GM12878 (cell line): ENCODE measurements around the gene SHC2. TPM values are rescaled to one million over a fixed set of nuclear protein-coding genes. Genes with fewer than 3 reads are reported as not detected.

Experiments used
- ATAC-seq: fragments of 200-7000 bp; cut with Tn5 transposase; 3 replicates; pipeline ENCODE4 v1.9.1; 2020; ENCODE audit warnings: mild to moderate bottlenecking, moderate library complexity
- BruUV-seq: library from RNA; stranded (reverse); fragments of 400-500 nt; replicated peaks from 2 replicates; lab custom pipeline; 2021; lab: Mats Ljungman, UMichigan
- CTCF ChIA-PET: fragments of 300-600 bp; sonication (Branson Sonifier 250); formaldehyde crosslinking; extraction: SDS; loops from one replicate; lab custom pipeline; 2021; ENCODE audit warnings: inconsistent platforms; lab: Yijun Ruan, JAX
- POLR2A ChIA-PET: fragments of 350-600 bp; formaldehyde crosslinking; extraction: SDS; loops from one replicate; lab custom pipeline; 2021; ENCODE audit warnings: inconsistent platforms; lab: Charles Lee
- RAD21 ChIA-PET: fragments of 300-600 bp; sonication (Branson Sonifier 250); formaldehyde crosslinking; loops from one replicate; lab custom pipeline; 2023; ENCODE audit warnings: antibody characterized with exemption; ENCODE audit not compliant: unreplicated experiment; lab: Charles Lee
- SMC1A ChIA-PET: fragments of 300-600 bp; sonication (Branson Sonifier 250); formaldehyde crosslinking; loops from one replicate; lab custom pipeline; 2023; ENCODE audit not compliant: unreplicated experiment, uncharacterized antibody; lab: Charles Lee
- DNase-seq: peaks from one replicate; pipeline ENCODE4 v3.0.0-alpha.2; 2011; ENCODE audit warnings: low read depth, low spot score
- FAIRE-seq: peaks from 3 replicates; lab custom pipeline; 2011; peaks lifted over from hg19 to GRCh38; lab: Jason Lieb, UNC
- H2AFZ ChIP-seq: 2 replicates; pipeline ENCODE4 v1.6.0; 2011; ENCODE audit warnings: low read depth, low read length, control low read depth; ENCODE audit not compliant: control insufficient read depth
- H3K27ac ChIP-seq: 2 replicates; pipeline ENCODE4 v1.5.1; 2011; ENCODE audit warnings: control low read depth; ENCODE audit not compliant: control insufficient read depth, insufficient read depth
- H3K27me3 ChIP-seq, 2 experiments: replicated peaks in 1 of 2; 2 replicates each; pipeline versions ENCODE4 v1.6.0 to v1.6.1; 2011; ENCODE audit warnings: low read length in 1 of 2; ENCODE audit not compliant: control insufficient read depth in 2 of 2, insufficient read depth in 2 of 2
- H3K36me3 ChIP-seq, 2 experiments: 2 replicates each; pipeline ENCODE4 v1.5.1; 2011; ENCODE audit warnings: low read length in 1 of 2; ENCODE audit not compliant: control insufficient read depth in 2 of 2, insufficient read depth in 2 of 2
- H3K4me1 ChIP-seq: 2 replicates; pipeline ENCODE4 v1.6.1; 2011; ENCODE audit warnings: mild to moderate bottlenecking, low read length, moderate library complexity, mixed read lengths; ENCODE audit not compliant: control insufficient read depth, insufficient read depth
- H3K4me2 ChIP-seq: 2 replicates; pipeline ENCODE4 v1.6.0; 2011; ENCODE audit warnings: control low read depth; ENCODE audit not compliant: control insufficient read depth, insufficient read depth
- H3K4me3 ChIP-seq: fragments of 200-600 bp; sonication (generic); 2 replicates; pipeline ENCODE4 v1.5.1; 2016
- H3K79me2 ChIP-seq: 2 replicates; pipeline ENCODE4 v1.6.0; 2011; ENCODE audit warnings: low read length; ENCODE audit not compliant: control insufficient read depth, insufficient read depth
- H3K9ac ChIP-seq: 2 replicates; pipeline ENCODE4 v1.8.0; 2011; ENCODE audit warnings: low read length, control low read depth, mixed read lengths; ENCODE audit not compliant: control insufficient read depth, insufficient read depth
- H3K9me3 ChIP-seq: replicated peaks from 3 replicates; pipeline ENCODE4 v1.5.1; 2011; ENCODE audit warnings: mild to moderate bottlenecking, low read length; ENCODE audit not compliant: control insufficient read depth, insufficient read depth
- H4K20me1 ChIP-seq: 2 replicates; pipeline ENCODE4 v1.6.0; 2011; ENCODE audit not compliant: control insufficient read depth, insufficient read depth
- IKZF1 ChIP-seq: fragments of 450-650 bp; conservative IDR thresholded peaks from 2 replicates; pipeline ENCODE4 v1.6.1; 2017; ENCODE audit warnings: antibody characterized with exemption, mild to moderate bottlenecking
- MEF2A ChIP-seq: IDR thresholded peaks from 2 replicates; pipeline ENCODE4 v1.6.1; 2011; ENCODE audit warnings: low read depth, mild to moderate bottlenecking, low read length, moderate library complexity; ENCODE audit not compliant: insufficient read depth
- RAD21 ChIP-seq: IDR thresholded peaks from 2 replicates; pipeline ENCODE4 v1.6.1; 2011; ENCODE audit warnings: mild to moderate bottlenecking, low read depth, low read length, moderate library complexity; ENCODE audit not compliant: insufficient read depth
- RCOR1 ChIP-seq: conservative IDR thresholded peaks from 2 replicates; pipeline ENCODE4 v1.6.1; 2012; ENCODE audit warnings: low read depth, low read length, improper control_type of control experiment
- RELA ChIP-seq: fragments of 450-650 bp; IDR thresholded peaks from 2 replicates; pipeline ENCODE4 v1.8.0; 2014; ENCODE audit warnings: borderline replicate concordance; ENCODE audit not compliant: partially characterized antibody
- WGBS: methylation state at CpG from one replicate; pipeline ENCODE4 v1.1.6; 2016; ENCODE audit warnings: low lambda C conversion rate; ENCODE audit not compliant: insufficient replicate concordance, insufficient coverage; ENCODE audit errors: missing lambda C conversion rate; 5-methylcytosine and 5-hydroxymethylcytosine counted together
- in situ Hi-C: fragments of 300-500 bp; cut with MboI; formaldehyde crosslinking; loops from 9 replicates; pipeline ENCODE4 v1.14.3; 2018; ENCODE audit warnings: mixed read lengths
- intact Hi-C: fragments of 100-400 bp; cut with micrococcal nuclease; formaldehyde crosslinking; loops from one replicate; pipeline ENCODE4 v1.14.2; 2022; ENCODE audit not compliant: unreplicated experiment
- polyA plus RNA-seq, 11 experiments: library from polyadenylated mRNA; depleted of rRNA in 4 of 11; unstranded in 6 of 11; stranded (reverse) in 5 of 11; fragments of >200 nt; fragmentation: Nextera tagmentation in 4 of 11; fragmentation: Illumina TruSeq in 1 of 11; extraction: Ambion mirVana in 4 of 11; extraction: Trizol in 1 of 11; gene quantifications; 1 replicate in 1 of 11; 2 replicates in 10 of 11; pipeline versions ENCODE4 v1.2.1 to v1.2.3, GENCODE V29; 2011 to 2016; ENCODE audit warnings: inconsistent platforms in 2 of 11, missing spikeins in 2 of 11, low read depth in 1 of 11
- total RNA-seq, 4 experiments: library from RNA; depleted of rRNA in 3 of 4; stranded (reverse); fragments of >200 nt in 3 of 4; fragmentation: Illumina TruSeq in 1 of 4; extraction: Trizol in 1 of 4; gene quantifications; 2 replicates each; pipeline versions ENCODE4 v1.2.1 to v1.2.3, GENCODE V29; 2013 to 2021
- TF ChIP-seq, protein P1 (sequence below): fragments of 150-350 bp; IDR thresholded peaks from 2 replicates; pipeline ENCODE4 v1.6.1; 2016; ENCODE audit warnings: low read depth, low read length
- TF ChIP-seq, protein P2 (sequence below): IDR thresholded peaks from 2 replicates; pipeline ENCODE4 v1.6.1; 2011; ENCODE audit warnings: low read depth, mild to moderate bottlenecking, low read length, moderate library complexity, borderline replicate concordance; ENCODE audit errors: extremely low read depth

Gene SHC2
- total and polyA plus RNA-seq, 10 of the 15 experiments (the other 5 are each of a cell fraction or from before 2014, with no cell fraction given), result 0.08 TPM; not detected in 9

DNA sequence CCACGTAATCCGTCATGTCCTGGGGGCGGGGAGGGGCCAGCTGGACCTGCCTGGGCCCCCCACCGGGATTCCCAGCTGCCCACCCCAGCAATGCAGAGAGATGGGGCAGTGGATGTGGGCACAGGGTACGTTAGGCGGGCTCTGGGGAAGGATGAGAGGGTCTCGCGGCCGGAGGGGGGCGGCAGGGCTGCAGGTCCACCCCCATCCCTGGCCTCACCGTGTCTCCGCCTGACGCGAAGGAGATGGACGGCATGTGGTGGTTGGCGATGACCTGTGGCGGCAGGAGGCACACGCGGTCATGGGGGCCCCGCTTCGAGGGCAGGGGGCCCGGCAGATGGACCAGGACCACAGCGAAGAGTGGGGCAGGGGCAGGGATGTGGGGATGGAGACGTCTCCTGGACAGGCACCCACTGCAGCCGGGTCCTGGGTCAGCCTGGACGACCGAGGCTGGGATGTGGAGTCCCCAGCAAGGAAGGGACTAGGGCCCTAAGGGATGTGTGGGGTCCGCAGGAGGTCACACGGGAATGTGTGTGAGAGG, 24.4 kb downstream of the SHC2 start:
- POLR2A ChIA-PET, result no interaction called here

DNA sequence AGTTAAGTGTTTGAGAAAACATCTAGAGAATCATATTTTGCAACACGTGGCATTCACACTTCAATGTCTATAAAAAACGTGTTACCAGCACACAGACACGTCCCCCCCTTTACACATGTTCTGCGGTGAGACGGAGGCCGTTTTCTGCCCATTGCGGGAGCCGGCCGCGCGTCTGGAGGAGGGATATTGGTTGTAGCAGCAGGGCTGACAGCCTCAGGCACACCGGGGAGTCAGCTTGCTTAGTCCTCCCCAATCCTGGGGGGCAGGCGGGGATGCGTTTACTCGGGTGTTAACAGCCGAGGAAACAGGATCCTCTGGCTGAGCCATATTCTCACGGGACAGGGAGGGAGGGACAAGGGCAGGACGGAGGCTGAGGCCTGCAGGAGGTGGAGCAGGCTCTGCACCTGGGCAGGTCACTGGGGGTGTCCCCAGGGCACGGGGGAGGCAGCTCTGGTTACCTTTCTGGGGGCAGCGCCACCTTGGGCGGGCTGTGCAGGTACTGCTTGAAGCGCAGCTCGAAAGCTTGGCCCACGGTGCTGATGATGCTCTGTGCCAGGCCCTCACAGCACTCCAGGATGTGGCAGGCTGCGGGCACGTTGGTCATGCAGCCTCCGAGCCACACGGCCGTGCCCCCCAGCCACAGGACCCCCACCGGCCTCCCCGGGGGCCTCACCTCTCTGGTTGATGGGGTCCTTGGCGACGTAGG, 25.0 kb downstream of the SHC2 start:
- POLR2A ChIA-PET, result interaction anchor here (0.6 kb wide), 1 partner anchor 91 kb away, joined by 5 read pairs; no protein-coding TSS in a partner anchor
- Histone ChIP-seq H3K9ac (no peak overlapping the region), H3K9me3 (peaks cover 5% of the 10 kb centered on the region; the same call in 2 of the 3 replicates), H3K27me3 (no peaks in the 10 kb centered on the region), H3K4me1 (no peaks in the 10 kb centered on the region), H3K4me3 (no peak overlapping the region), H3K36me3 (no peaks in the 10 kb centered on the region), H4K20me1 (no peaks in the 10 kb centered on the region), H3K27ac (no peak overlapping the region), H2AFZ (no peak overlapping the region), H3K79me2 (no peaks in the 10 kb centered on the region), H3K4me2 (no peak overlapping the region)
- DNase-seq (no peak), FAIRE-seq (no peak), ATAC-seq (no peak)
- SMC1A ChIA-PET, result no interaction called here
- intact Hi-C loops, result no loop called here
- RAD21 ChIA-PET, result no interaction called here
- in situ Hi-C loops, result no loop called here
- 58% methylated on average over 33 of the region's 33 CpGs for whole genome bisulfite sequencing
- CTCF ChIA-PET, result no interaction called here
- BruUV-seq, result no TSS peak
- TF ChIP-seq, protein P1, sequence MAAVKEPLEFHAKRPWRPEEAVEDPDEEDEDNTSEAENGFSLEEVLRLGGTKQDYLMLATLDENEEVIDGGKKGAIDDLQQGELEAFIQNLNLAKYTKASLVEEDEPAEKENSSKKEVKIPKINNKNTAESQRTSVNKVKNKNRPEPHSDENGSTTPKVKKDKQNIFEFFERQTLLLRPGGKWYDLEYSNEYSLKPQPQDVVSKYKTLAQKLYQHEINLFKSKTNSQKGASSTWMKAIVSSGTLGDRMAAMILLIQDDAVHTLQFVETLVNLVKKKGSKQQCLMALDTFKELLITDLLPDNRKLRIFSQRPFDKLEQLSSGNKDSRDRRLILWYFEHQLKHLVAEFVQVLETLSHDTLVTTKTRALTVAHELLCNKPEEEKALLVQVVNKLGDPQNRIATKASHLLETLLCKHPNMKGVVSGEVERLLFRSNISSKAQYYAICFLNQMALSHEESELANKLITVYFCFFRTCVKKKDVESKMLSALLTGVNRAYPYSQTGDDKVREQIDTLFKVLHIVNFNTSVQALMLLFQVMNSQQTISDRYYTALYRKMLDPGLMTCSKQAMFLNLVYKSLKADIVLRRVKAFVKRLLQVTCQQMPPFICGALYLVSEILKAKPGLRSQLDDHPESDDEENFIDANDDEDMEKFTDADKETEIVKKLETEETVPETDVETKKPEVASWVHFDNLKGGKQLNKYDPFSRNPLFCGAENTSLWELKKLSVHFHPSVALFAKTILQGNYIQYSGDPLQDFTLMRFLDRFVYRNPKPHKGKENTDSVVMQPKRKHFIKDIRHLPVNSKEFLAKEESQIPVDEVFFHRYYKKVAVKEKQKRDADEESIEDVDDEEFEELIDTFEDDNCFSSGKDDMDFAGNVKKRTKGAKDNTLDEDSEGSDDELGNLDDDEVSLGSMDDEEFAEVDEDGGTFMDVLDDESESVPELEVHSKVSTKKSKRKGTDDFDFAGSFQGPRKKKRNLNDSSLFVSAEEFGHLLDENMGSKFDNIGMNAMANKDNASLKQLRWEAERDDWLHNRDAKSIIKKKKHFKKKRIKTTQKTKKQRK, result no peak
- TF ChIP-seq, protein P2, sequence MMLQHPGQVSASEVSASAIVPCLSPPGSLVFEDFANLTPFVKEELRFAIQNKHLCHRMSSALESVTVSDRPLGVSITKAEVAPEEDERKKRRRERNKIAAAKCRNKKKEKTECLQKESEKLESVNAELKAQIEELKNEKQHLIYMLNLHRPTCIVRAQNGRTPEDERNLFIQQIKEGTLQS, result no peak
- TF ChIP-seq RCOR1 (no peak), IKZF1 (no peak), MEF2A (no peak), RAD21 (no peak)

More for the DNA sequence above, 24.4 kb downstream of the SHC2 start:
- intact Hi-C loops (no loop called here), in situ Hi-C loops (no loop called here)
- Histone ChIP-seq H3K27ac (no peak overlapping the region), H3K27me3 (no peaks in the 10 kb centered on the region), H3K79me2 (no peaks in the 10 kb centered on the region), H3K4me1 (no peaks in the 10 kb centered on the region), H3K4me2 (no peak overlapping the region), H3K9ac (no peak overlapping the region), H3K4me3 (no peak overlapping the region), H4K20me1 (no peaks in the 10 kb centered on the region), H3K36me3 (no peaks in the 10 kb centered on the region), H3K9me3 (peaks cover 5% of the 10 kb centered on the region; the same call in 2 of the 3 replicates), H2AFZ (no peak overlapping the region)
- SMC1A ChIA-PET, result no interaction called here
- BruUV-seq, result no TSS peak
- TF ChIP-seq RELA, result no peak
- RAD21 ChIA-PET, result no interaction called here
- ATAC-seq (no peak), FAIRE-seq (no peak), DNase-seq (no peak)
- 68% methylated on average over 28 of the region's 29 CpGs for WGBS
- CTCF ChIA-PET, result no interaction called here
